HG03354 (cell line): ENCODE measurements around the gene CFAP46.
"Not testable (repeated sequence)": the region's sequence is repeated elsewhere in the genome, so short reads cannot be mapped to it uniquely, and the experiment has no call there.

Experiments
- ATAC-seq: cut with Tn5 transposase; IDR thresholded peaks from one replicate; pipeline ENCODE4 v1.9.1; 2021; ENCODE audit warnings: mild to moderate bottlenecking; ENCODE audit not compliant: unreplicated experiment, poor library complexity, severe bottlenecking

The CFAP46 gene

GRCh38 chr10:132964707-132965410 is 22.5 kb upstream of the CFAP46 start:
- ATAC-seq, result not testable (repeated sequence)

GRCh38 chr10:132964231-132964630 is 21.9 kb upstream of the CFAP46 start:
- no peak for ATAC-seq

- ATAC-seq, result no peak
Observed at GRCh38 chr10:132963430-132963960, 21.1 kb upstream of the CFAP46 start.

GRCh38 chr10:132962623-132963429 is 20.5 kb upstream of the CFAP46 start:
- peak; percentile 42 for ATAC-seq

- peak; percentile 67 for ATAC-seq
Observed at GRCh38 chr10:132961787-132962622, 19.6 kb upstream of the CFAP46 start.

- ATAC-seq, result no peak
Observed at GRCh38 chr10:132961420-132961786, 19.0 kb upstream of the CFAP46 start.

- ATAC-seq, result no peak
Observed at GRCh38 chr10:132960631-132961419, 18.5 kb upstream of the CFAP46 start.

- no peak for ATAC-seq
Observed at GRCh38 chr10:132960071-132960472, 17.7 kb upstream of the CFAP46 start.

GRCh38 chr10:132959559-132959961 is 17.2 kb upstream of the CFAP46 start:
- ATAC-seq, result no peak

- no peak for ATAC-seq
Observed at GRCh38 chr10:132958883-132959558, 16.7 kb upstream of the CFAP46 start.

GRCh38 chr10:132957981-132958882 is 15.9 kb upstream of the CFAP46 start:
- ATAC-seq, result no peak

- ATAC-seq, result no peak
Observed at GRCh38 chr10:132957131-132957530, 14.8 kb upstream of the CFAP46 start.

- ATAC-seq, result not testable (repeated sequence)
Observed at GRCh38 chr10:132956259-132956658, 13.9 kb upstream of the CFAP46 start.

- ATAC-seq, result no peak
Observed at GRCh38 chr10:132955479-132955878, 13.1 kb upstream of the CFAP46 start.

GRCh38 chr10:132953428-132953827 is 11.1 kb upstream of the CFAP46 start:
- ATAC-seq, result no peak

GRCh38 chr10:132951926-132952325 is 9.6 kb upstream of the CFAP46 start:
- no peak for ATAC-seq

- ATAC-seq, result no peak
Observed at GRCh38 chr10:132948351-132948750, 6.0 kb upstream of the CFAP46 start.

- ATAC-seq, result no peak
Observed at GRCh38 chr10:132947843-132948242, 5.5 kb upstream of the CFAP46 start.
